ENCODE measurements around the gene H1-8. TPM values are rescaled to one million over a fixed set of nuclear protein-coding genes. Genes with fewer than 3 reads are reported as not detected.

Gene H1-8
- total and polyA plus RNA-seq, 2 experiments from 2014 or later, result not detected

- WGBS (ENCODE audit: low lambda C conversion rate, missing lambda C conversion rate), result 98% methylated on average over 13 of the region's 13 CpGs
- Histone ChIP-seq H4K20me1 (ENCODE audit: insufficient read depth, poor library complexity, severe bottlenecking) (no peaks in the 10 kb centered on the region), H3K27me3 (no peaks in the 10 kb centered on the region), H3K79me2 (no peaks in the 10 kb centered on the region), H3K4me2 (no peak overlapping the region), H3K9me2 (replicated peaks; ENCODE audit: insufficient read depth) (no peaks in the 10 kb centered on the region), H3K36me3 (replicated peaks; ENCODE audit: insufficient read depth, low read depth) (no peaks in the 10 kb centered on the region), H3K9me3 (ENCODE audit: low read depth) (no peaks in the 10 kb centered on the region), H3K4me1 (ENCODE audit: insufficient read depth) (peaks cover 17% of the 10 kb centered on the region), H2AFZ (no peak overlapping the region), H3K4me3 (no peak overlapping the region), H3K27ac (no peak overlapping the region)
- TF ChIP-seq EZH2phosphoT487 (IDR thresholded peaks at IDR 0.05; ENCODE audit: low read depth, severe bottlenecking, unreplicated experiment) (no peak), CTCF (IDR thresholded peaks at IDR 0.05; ENCODE audit: poor library complexity) (no peak), EZH2 (IDR thresholded peaks at IDR 0.05; ENCODE audit: borderline replicate concordance) (no peak)
- no peak for DNase-seq (ENCODE audit: low spot score)
Measured at GRCh38 chr3:129530821-129531220, 12.2 kb upstream of the H1-8 start.

- 95% methylated on average over 11 of the region's 11 CpGs for WGBS (ENCODE audit: low lambda C conversion rate, missing lambda C conversion rate)
- H3K4me1 ChIP-seq (ENCODE audit: insufficient read depth), result peaks cover 17% of the 10 kb centered on the region
- H3K4me3 ChIP-seq, result no peak overlapping the region
- no peak overlapping the region for H3K4me2 ChIP-seq
- no peaks in the 10 kb centered on the region for H3K9me3 ChIP-seq (ENCODE audit: low read depth)
- TF ChIP-seq EZH2 (IDR thresholded peaks at IDR 0.05; ENCODE audit: borderline replicate concordance) (no peak), CTCF (IDR thresholded peaks at IDR 0.05; ENCODE audit: poor library complexity) (no peak), EZH2phosphoT487 (IDR thresholded peaks at IDR 0.05; ENCODE audit: low read depth, severe bottlenecking, unreplicated experiment) (no peak)
- H3K36me3 ChIP-seq (replicated peaks; ENCODE audit: insufficient read depth, low read depth), result no peaks in the 10 kb centered on the region
- no peaks in the 10 kb centered on the region for H3K27me3 ChIP-seq
- H4K20me1 ChIP-seq (ENCODE audit: insufficient read depth, poor library complexity, severe bottlenecking), result no peaks in the 10 kb centered on the region
- H3K79me2 ChIP-seq, result no peaks in the 10 kb centered on the region
- no peak for DNase-seq (ENCODE audit: low spot score)
- no peak overlapping the region for H2AFZ ChIP-seq
- H3K9me2 ChIP-seq (replicated peaks; ENCODE audit: insufficient read depth), result no peaks in the 10 kb centered on the region
- no peak overlapping the region for H3K27ac ChIP-seq
Measured at GRCh38 chr3:129531699-129532098, 11.3 kb upstream of the H1-8 start.

GRCh38 chr3:129532261-129532660, 10.7 kb upstream of the H1-8 start:
- no peaks in the 10 kb centered on the region for H3K79me2 ChIP-seq
- H3K9me3 ChIP-seq (ENCODE audit: low read depth), result no peaks in the 10 kb centered on the region
- no peaks in the 10 kb centered on the region for H3K36me3 ChIP-seq (replicated peaks; ENCODE audit: insufficient read depth, low read depth)
- 97% methylated on average over 20 of the region's 20 CpGs for WGBS (ENCODE audit: low lambda C conversion rate, missing lambda C conversion rate)
- H2AFZ ChIP-seq, result no peak overlapping the region
- H4K20me1 ChIP-seq (ENCODE audit: insufficient read depth, poor library complexity, severe bottlenecking), result no peaks in the 10 kb centered on the region
- no peaks in the 10 kb centered on the region for H3K27me3 ChIP-seq
- no peak overlapping the region for H3K4me2 ChIP-seq
- no peak for DNase-seq (ENCODE audit: low spot score)
- H3K27ac ChIP-seq, result no peak overlapping the region
- H3K4me3 ChIP-seq, result no peak overlapping the region
- H3K4me1 ChIP-seq (ENCODE audit: insufficient read depth), result peaks cover 17% of the 10 kb centered on the region
- H3K9me2 ChIP-seq (replicated peaks; ENCODE audit: insufficient read depth), result no peaks in the 10 kb centered on the region
- TF ChIP-seq CTCF (IDR thresholded peaks at IDR 0.05; ENCODE audit: poor library complexity), result no peak
- no peak for TF ChIP-seq EZH2 (IDR thresholded peaks at IDR 0.05; ENCODE audit: borderline replicate concordance)
- TF ChIP-seq EZH2phosphoT487 (IDR thresholded peaks at IDR 0.05; ENCODE audit: low read depth, severe bottlenecking, unreplicated experiment), result no peak

GRCh38 chr3:129533406-129533805, 9.6 kb upstream of the H1-8 start:
- H3K4me2 ChIP-seq, result no peak overlapping the region
- H3K9me2 ChIP-seq (replicated peaks; ENCODE audit: insufficient read depth), result no peaks in the 10 kb centered on the region
- no peaks in the 10 kb centered on the region for H4K20me1 ChIP-seq (ENCODE audit: insufficient read depth, poor library complexity, severe bottlenecking)
- no peaks in the 10 kb centered on the region for H3K27me3 ChIP-seq
- peaks cover 17% of the 10 kb centered on the region for H3K4me1 ChIP-seq (ENCODE audit: insufficient read depth)
- H3K9me3 ChIP-seq (ENCODE audit: low read depth), result no peaks in the 10 kb centered on the region
- H3K36me3 ChIP-seq (replicated peaks; ENCODE audit: insufficient read depth, low read depth), result no peaks in the 10 kb centered on the region
- no peak for TF ChIP-seq CTCF (IDR thresholded peaks at IDR 0.05; ENCODE audit: poor library complexity)
- no peak for TF ChIP-seq EZH2phosphoT487 (IDR thresholded peaks at IDR 0.05; ENCODE audit: low read depth, severe bottlenecking, unreplicated experiment)
- TF ChIP-seq EZH2 (IDR thresholded peaks at IDR 0.05; ENCODE audit: borderline replicate concordance), result no peak
- H3K4me3 ChIP-seq, result no peak overlapping the region
- 99% methylated on average over 16 of the region's 16 CpGs for WGBS (ENCODE audit: low lambda C conversion rate, missing lambda C conversion rate)
- H3K79me2 ChIP-seq, result no peaks in the 10 kb centered on the region
- H3K27ac ChIP-seq, result no peak overlapping the region
- no peak for DNase-seq (ENCODE audit: low spot score)
- no peak overlapping the region for H2AFZ ChIP-seq

Data from hepatocyte (in vitro differentiated cells).